ENCODE data around the gene PTGS2.
A peak's percentile ranks its signal among the peaks of the same experiment; 100 is the strongest.

The PTGS2 gene

DNA sequence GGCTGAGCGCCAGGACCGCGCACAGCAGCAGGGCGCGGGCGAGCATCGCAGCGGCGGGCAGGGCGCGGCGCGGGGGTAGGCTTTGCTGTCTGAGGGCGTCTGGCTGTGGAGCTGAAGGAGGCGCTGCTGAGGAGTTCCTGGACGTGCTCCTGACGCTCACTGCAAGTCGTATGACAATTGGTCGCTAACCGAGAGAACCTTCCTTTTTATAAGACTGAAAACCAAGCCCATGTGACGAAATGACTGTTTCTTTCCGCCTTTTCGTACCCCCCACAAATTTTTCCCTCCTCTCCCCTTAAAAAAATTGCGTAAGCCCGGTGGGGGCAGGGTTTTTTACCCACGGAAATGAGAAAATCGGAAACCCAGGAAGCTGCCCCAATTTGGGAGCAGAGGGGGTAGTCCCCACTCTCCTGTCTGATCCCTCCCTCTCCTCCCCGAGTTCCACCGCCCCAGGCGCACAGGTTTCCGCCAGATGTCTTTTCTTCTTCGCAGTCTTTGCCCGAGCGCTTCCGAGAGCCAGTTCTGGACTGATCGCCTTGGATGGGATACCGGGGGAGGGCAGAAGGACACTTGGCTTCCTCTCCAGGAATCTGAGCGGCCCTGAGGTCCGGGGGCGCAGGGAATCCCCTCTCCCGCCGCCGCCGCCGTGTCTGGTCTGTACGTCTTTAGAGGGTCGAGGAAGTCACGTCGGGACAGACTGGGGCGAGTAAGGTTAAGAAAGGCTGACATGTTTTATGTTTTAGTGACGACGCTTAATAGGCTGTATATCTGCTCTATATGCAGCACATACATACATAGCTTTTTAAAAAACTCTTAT, at the start of gene PTGS2:
PTGS2 (minus strand) TSS at position 179 of the 817 bp plus-strand sequence; CDS start at position 46, 133 bp downstream.
- Histone ChIP-seq H3K9ac (ENCODE audit: low read length) (peak within 1 kb of the TSS; percentile 57), H3K4me1 (ENCODE audit: control insufficient read depth, insufficient read depth, low read length) (peaks cover 7% of the 10 kb centered on the region), H3K27me3 (ENCODE audit: control insufficient read depth, insufficient read depth, low read length) (no peaks in the 10 kb centered on the region), H3K27ac (ENCODE audit: low read depth, low read length) (peak within 1 kb of the TSS; percentile 95), H3K4me3 (ENCODE audit: low read length) (peak within 1 kb of the TSS; percentile 85), H3K36me3 (ENCODE audit: control insufficient read depth, insufficient read depth, low read length) (peaks cover 4% of the 10 kb centered on the region)

DNA sequence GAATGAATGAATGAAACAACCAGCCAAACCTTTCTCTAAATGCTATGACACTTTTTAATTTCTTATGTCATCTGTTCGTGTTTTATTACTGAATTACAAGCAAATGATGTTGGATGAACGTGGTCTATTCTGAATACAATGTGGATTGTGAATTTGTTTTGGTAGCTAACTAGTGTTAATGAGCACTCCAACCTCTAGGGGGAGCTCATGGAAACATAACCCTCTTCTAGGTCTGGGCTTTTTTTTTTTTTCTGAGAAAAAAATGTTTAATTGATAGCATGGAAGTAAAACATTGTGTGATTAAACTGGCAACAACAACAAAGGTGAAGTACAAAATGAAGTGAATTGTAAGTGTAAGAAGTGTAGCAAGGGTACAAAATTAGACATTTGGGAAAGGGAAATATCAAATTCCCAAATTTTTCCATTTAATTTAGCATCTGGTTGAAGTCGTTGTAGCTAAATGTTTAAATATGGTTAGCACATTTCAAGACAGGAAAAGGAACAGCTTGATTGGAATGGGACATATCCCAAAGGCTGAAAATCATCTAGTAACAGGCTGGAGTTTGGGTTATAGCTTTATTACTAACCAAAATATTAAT, 42.6 kb upstream of the PTGS2 start:
- H3K36me3 ChIP-seq (ENCODE audit: control insufficient read depth, insufficient read depth, low read length) = no peaks in the 10 kb centered on the region
- no peak overlapping the region for H3K9ac ChIP-seq (ENCODE audit: low read length)
- H3K27ac ChIP-seq (ENCODE audit: low read depth, low read length) = no peak overlapping the region
- H3K27me3 ChIP-seq (ENCODE audit: control insufficient read depth, insufficient read depth, low read length) = no peaks in the 10 kb centered on the region
- H3K4me1 ChIP-seq (ENCODE audit: control insufficient read depth, insufficient read depth, low read length) = no peaks in the 10 kb centered on the region
- H3K4me3 ChIP-seq (ENCODE audit: low read length) = no peak overlapping the region

DNA sequence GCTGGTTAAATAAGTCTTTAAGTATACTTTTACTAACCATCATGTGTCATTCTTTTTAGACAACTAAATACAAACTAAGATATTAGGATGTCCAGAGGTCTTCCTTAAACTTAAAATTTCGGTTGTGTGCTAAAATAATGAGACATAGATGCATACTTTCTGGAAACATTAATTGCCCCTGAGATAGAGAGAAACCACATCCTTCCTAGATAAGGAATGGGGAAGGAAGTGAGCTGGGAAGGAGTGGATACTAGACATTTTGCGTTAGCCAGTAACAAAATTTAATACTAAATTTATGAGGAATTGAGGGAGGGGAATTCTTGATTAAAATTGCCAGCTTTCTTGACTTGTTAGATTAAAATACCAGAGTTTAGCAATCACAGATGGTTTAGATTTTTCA, 37.1 kb upstream of the PTGS2 start:
- no peaks in the 10 kb centered on the region for H3K4me1 ChIP-seq (ENCODE audit: control insufficient read depth, insufficient read depth, low read length)
- H3K9ac ChIP-seq (ENCODE audit: low read length) = no peak overlapping the region
- H3K27ac ChIP-seq (ENCODE audit: low read depth, low read length) = no peak overlapping the region
- H3K4me3 ChIP-seq (ENCODE audit: low read length) = no peak overlapping the region
- H3K27me3 ChIP-seq (ENCODE audit: control insufficient read depth, insufficient read depth, low read length) = no peaks in the 10 kb centered on the region
- no peaks in the 10 kb centered on the region for H3K36me3 ChIP-seq (ENCODE audit: control insufficient read depth, insufficient read depth, low read length)

DNA sequence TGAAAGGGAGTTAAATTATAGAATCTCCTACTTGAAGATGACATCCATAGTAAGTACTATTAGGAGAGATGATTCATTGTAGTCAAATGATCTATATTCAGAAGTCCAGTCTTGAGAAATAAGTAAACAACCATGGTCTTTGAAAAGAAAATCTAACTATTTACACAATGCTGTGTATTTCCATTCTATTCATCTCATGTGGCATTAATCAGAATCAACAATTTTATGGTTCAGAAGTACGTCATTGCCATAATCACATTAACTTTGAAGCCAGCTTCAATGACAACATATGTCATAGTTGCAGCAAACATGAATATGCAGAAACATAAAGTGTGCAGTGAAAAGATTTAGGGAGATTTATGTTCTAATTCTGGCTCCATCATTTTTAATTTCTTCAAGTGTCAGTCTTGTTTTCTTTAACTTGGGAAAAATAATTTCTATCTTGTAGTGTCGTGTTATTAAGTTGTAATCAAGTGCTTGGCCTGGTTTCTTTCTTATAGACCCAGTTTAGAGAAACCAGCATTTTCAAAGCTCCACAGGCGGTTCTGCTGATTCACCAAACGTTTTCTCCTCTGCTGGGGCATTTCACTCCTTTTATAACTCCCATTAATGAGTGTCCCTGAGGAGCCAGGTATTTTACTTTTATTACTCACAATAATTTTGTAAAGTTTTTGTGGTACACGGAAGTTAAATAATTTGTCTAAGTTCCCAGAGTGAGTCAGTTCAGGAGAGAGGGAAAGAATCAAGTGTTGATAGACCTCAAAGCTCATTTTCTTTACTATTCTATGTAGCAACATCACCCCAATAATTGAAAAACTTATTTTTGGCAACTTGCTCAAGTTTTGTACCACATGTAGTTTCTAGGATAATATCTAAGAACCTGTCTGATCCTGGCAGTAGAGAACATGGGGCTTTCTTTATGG, 35.9 kb upstream of the PTGS2 start:
- Histone ChIP-seq H3K4me3 (ENCODE audit: low read length) (no peak overlapping the region), H3K9ac (ENCODE audit: low read length) (no peak overlapping the region), H3K27me3 (ENCODE audit: control insufficient read depth, insufficient read depth, low read length) (no peaks in the 10 kb centered on the region), H3K27ac (ENCODE audit: low read depth, low read length) (no peak overlapping the region), H3K36me3 (ENCODE audit: control insufficient read depth, insufficient read depth, low read length) (no peaks in the 10 kb centered on the region), H3K4me1 (ENCODE audit: control insufficient read depth, insufficient read depth, low read length) (no peaks in the 10 kb centered on the region)

DNA sequence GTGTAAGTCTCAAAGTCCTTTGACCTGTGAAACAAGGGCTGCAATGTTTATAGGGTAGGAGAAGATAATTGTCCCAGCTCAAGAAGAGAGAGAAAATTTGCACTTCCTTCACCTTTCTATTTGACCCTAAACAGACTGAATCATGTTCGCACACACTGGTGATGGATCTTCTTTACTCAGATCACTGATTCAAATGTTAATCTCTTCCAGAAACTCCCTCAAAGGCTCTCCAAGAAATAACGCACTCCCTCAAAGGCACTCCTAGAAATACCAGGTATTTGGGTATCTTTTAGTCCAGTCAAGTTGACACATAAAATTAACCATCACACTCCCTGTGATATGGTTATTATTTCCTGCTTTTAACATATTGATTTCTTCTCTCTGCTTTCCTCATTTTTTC, 30.5 kb upstream of the PTGS2 start:
- no peak overlapping the region for H3K27ac ChIP-seq (ENCODE audit: low read depth, low read length)
- no peak overlapping the region for H3K4me3 ChIP-seq (ENCODE audit: low read length)
- H3K4me1 ChIP-seq (ENCODE audit: control insufficient read depth, insufficient read depth, low read length) = no peaks in the 10 kb centered on the region
- no peak overlapping the region for H3K9ac ChIP-seq (ENCODE audit: low read length)
- no peaks in the 10 kb centered on the region for H3K27me3 ChIP-seq (ENCODE audit: control insufficient read depth, insufficient read depth, low read length)
- no peaks in the 10 kb centered on the region for H3K36me3 ChIP-seq (ENCODE audit: control insufficient read depth, insufficient read depth, low read length)

DNA sequence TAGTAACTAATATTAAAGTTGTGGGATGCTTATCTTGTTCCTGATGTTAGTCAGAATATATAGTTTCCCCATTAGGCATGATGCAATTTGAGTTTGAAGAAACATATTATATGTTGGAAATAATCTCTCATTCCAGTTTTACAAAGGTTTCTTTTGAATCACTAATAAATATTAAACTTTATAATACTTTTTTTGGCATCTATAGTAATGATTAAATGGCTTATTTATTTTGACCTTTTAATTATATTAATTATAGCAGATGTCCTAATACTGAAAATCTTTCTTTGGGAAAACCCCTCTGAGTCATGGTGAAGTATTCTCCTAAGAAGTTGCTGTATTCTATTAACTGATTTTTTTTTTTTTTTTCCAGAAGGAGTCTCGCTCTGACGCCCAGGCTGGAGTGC, 28.5 kb upstream of the PTGS2 start:
- Histone ChIP-seq H3K27ac (ENCODE audit: low read depth, low read length) (no peak overlapping the region), H3K27me3 (ENCODE audit: control insufficient read depth, insufficient read depth, low read length) (no peaks in the 10 kb centered on the region), H3K4me1 (ENCODE audit: control insufficient read depth, insufficient read depth, low read length) (no peaks in the 10 kb centered on the region), H3K4me3 (ENCODE audit: low read length) (no peak overlapping the region), H3K9ac (ENCODE audit: low read length) (no peak overlapping the region), H3K36me3 (ENCODE audit: control insufficient read depth, insufficient read depth, low read length) (no peaks in the 10 kb centered on the region)

DNA sequence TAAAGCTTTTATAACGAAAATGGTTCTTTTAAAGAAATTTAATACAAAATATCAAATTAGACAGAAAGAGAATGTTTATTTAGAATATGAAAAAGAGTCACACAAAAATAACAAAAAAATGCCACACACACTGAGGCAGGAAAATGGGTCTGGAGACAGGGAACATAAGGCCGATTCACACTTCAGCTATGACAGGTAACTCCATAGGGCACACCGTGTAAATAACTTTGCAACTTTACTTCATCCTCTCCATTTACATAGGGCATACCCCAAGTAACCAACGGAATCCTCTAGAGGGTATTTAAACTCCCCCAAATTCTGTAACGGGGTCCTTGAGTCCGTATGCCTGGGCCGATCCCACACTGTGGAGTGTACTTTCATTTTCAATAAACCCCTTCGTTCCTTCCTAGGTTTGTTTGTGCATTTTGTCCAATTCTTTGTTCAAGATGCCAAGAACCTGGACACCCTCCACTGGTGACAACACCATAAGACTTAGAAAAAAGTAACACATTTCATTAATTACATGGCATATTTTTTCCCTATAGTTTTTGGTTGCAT, 23.1 kb upstream of the PTGS2 start:
- H3K4me3 ChIP-seq (ENCODE audit: low read length) = no peak overlapping the region
- no peak overlapping the region for H3K9ac ChIP-seq (ENCODE audit: low read length)
- H3K27ac ChIP-seq (ENCODE audit: low read depth, low read length) = no peak overlapping the region
- no peaks in the 10 kb centered on the region for H3K36me3 ChIP-seq (ENCODE audit: control insufficient read depth, insufficient read depth, low read length)
- no peaks in the 10 kb centered on the region for H3K4me1 ChIP-seq (ENCODE audit: control insufficient read depth, insufficient read depth, low read length)
- no peaks in the 10 kb centered on the region for H3K27me3 ChIP-seq (ENCODE audit: control insufficient read depth, insufficient read depth, low read length)

DNA sequence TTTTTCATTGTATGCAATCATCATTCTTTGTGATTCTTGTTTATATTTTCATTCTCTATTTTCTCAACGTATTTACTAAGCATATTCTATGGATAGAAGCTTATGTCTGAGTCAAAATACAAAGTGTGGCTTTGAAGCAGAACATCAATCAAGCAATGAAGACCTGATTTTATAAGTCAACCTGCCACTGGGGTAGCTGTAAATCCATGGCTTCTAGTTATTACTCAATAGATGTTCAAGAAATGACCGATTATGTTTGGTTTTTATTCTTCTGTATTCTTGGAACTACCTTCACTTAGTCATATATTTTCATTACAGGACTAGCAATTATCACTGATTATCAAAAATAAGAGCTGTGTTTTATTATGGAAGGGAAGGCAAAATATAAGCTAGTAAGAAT, 20.5 kb upstream of the PTGS2 start:
- no peaks in the 10 kb centered on the region for H3K4me1 ChIP-seq (ENCODE audit: control insufficient read depth, insufficient read depth, low read length)
- no peak overlapping the region for H3K27ac ChIP-seq (ENCODE audit: low read depth, low read length)
- H3K9ac ChIP-seq (ENCODE audit: low read length) = no peak overlapping the region
- H3K36me3 ChIP-seq (ENCODE audit: control insufficient read depth, insufficient read depth, low read length) = no peaks in the 10 kb centered on the region
- H3K27me3 ChIP-seq (ENCODE audit: control insufficient read depth, insufficient read depth, low read length) = no peaks in the 10 kb centered on the region
- H3K4me3 ChIP-seq (ENCODE audit: low read length) = no peak overlapping the region

DNA sequence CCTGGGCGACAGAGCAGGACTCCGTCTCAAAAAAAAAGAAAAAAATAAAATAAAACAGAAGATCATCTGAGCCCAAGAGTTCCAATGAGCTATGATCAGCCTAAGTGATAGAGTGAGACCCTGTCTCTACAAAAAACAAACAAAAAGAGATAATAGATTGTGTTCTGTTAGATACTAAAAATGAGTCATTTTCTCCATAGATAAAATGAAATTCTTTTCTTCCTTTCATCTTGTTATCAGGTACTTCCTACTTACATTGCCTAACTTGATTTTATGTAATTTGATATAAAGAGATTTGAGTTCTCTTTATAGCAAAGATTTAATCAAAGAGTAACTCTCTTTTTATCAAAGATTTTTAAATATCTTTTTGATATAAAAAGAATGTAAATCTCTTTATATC, 19.3 kb upstream of the PTGS2 start:
- Histone ChIP-seq H3K36me3 (ENCODE audit: control insufficient read depth, insufficient read depth, low read length) (no peaks in the 10 kb centered on the region), H3K4me3 (ENCODE audit: low read length) (no peak overlapping the region)

DNA sequence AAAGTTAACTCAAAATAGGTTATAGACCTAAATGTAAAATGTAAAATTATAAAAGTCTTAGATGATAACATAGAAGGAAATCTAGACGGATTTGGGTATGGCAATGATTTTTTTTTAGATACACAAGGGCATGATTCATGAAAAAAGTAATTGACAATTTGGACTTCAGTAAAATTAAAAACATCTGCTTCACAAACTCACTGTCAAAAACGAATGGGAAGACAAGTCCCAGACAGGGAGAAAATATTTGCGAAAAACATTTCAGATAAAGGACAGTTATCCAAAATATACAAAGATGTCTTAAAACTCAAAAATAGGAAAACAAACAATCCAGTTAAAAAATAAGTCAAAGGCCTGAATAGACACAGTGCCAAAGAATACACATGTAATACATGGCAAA, 9.7 kb upstream of the PTGS2 start:
- no peaks in the 10 kb centered on the region for H3K36me3 ChIP-seq (ENCODE audit: control insufficient read depth, insufficient read depth, low read length)
- no peaks in the 10 kb centered on the region for H3K27me3 ChIP-seq (ENCODE audit: control insufficient read depth, insufficient read depth, low read length)
- no peak overlapping the region for H3K27ac ChIP-seq (ENCODE audit: low read depth, low read length)
- H3K9ac ChIP-seq (ENCODE audit: low read length) = no peak overlapping the region
- H3K4me1 ChIP-seq (ENCODE audit: control insufficient read depth, insufficient read depth, low read length) = no peaks in the 10 kb centered on the region
- no peak overlapping the region for H3K4me3 ChIP-seq (ENCODE audit: low read length)

More for the DNA sequence above, 19.3 kb upstream of the PTGS2 start:
- Histone ChIP-seq H3K27ac (ENCODE audit: low read depth, low read length) (no peak overlapping the region), H3K27me3 (ENCODE audit: control insufficient read depth, insufficient read depth, low read length) (no peaks in the 10 kb centered on the region), H3K4me1 (ENCODE audit: control insufficient read depth, insufficient read depth, low read length) (no peaks in the 10 kb centered on the region), H3K9ac (ENCODE audit: low read length) (no peak overlapping the region)

DNA sequence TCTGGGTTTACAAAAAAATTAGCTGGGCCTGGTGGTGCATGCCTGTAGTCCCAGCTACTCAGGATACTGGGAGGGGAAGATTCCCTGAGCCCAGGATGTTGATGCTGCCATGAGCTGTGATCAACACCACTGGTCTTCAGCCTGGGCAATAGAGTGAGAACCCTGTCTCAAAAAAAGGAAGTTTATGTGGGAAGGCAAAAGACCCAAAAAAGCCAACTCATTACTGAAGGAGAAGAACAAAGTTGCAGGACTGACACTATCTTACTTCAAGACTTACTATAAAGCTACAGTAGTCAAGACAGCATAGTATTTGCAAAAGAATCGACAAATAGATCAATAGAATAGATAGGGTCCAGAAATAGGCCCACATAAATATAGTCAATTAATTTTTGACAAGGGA, 9.2 kb upstream of the PTGS2 start:
- Histone ChIP-seq H3K9ac (ENCODE audit: low read length) (no peak overlapping the region), H3K36me3 (ENCODE audit: control insufficient read depth, insufficient read depth, low read length) (no peaks in the 10 kb centered on the region), H3K27me3 (ENCODE audit: control insufficient read depth, insufficient read depth, low read length) (no peaks in the 10 kb centered on the region), H3K4me3 (ENCODE audit: low read length) (no peak overlapping the region), H3K27ac (ENCODE audit: low read depth, low read length) (no peak overlapping the region), H3K4me1 (ENCODE audit: control insufficient read depth, insufficient read depth, low read length) (no peaks in the 10 kb centered on the region)
